Measurements from ENCODE around the gene TTC39C. TPM values are rescaled to one million over a fixed set of nuclear protein-coding genes. Genes with fewer than 3 reads are reported as not detected.

Gene TTC39C
- total RNA-seq = 1 to 10 TPM; 2.7 to 5.5 TPM

GRCh38 chr18:24014062-24014985, at the start of gene TTC39C:
Gene TTC39C, plus strand, starts transcription at chr18:24014754. Its CDS starts 118 bp downstream, at chr18:24014872.

GRCh38 chr18:24138789-24139616, 124.4 kb downstream of the TTC39C start, which contains the start of gene CABYR:
Gene CABYR, plus strand, starts transcription at chr18:24139062. Its CDS starts 4,053 bp downstream, at chr18:24143115.

Small RNA genes lying within 50 kb of the gene (small RNA-seq; reads per million reads assigned to genes)
- gene RF00017 = 0 reads per million in 2 donors
- gene RNA5SP452 = 0 reads per million in 2 donors
- 0 to 0.04 reads per million in 2 donors for gene RNU5A-6P

Other genes starting within 250 kb of the TTC39C start
- 1 to 10 TPM; 1.0 to 2.7 TPM for gene CABYR, start 124.3 kb downstream of the TTC39C start, total RNA-seq